ENCODE data around the gene RIMS1. TPM values are rescaled to one million over a fixed set of nuclear protein-coding genes. Genes with fewer than 3 reads are reported as not detected.

RIMS1 gene
- total and polyA plus RNA-seq, 2 of the 13 experiments (the other 11 are each of a cell fraction or from before 2014, with no cell fraction given) = not detected

- Histone ChIP-seq H3K79me2 (ENCODE audit: insufficient read depth, low read length) (no peaks in the 10 kb centered on the region), H2AFZ (ENCODE audit: low read length) (no peak overlapping the region), H3K4me3 (replicated peaks in 1 of 3; ENCODE audit: insufficient read depth in 1 of 3, low read depth in 2 of 3, low read length in 3 of 3) (no peak overlapping the region), H3K9me3 (ENCODE audit: low read length) (no peaks in the 10 kb centered on the region), H3K9ac (ENCODE audit: insufficient read depth, low read depth, low read length) (no peak overlapping the region), H4K20me1 (ENCODE audit: insufficient read depth, low read length) (no peaks in the 10 kb centered on the region), H3K36me3 (replicated peaks in 1 of 2; ENCODE audit: control insufficient read depth in 1 of 2, insufficient read depth in 2 of 2, low read length in 2 of 2) (no peaks in the 10 kb centered on the region), H3K4me2 (ENCODE audit: low read depth, low read length) (no peak overlapping the region), H3K27me3 (ENCODE audit: control insufficient read depth in 1 of 2, insufficient read depth in 2 of 2, low read length in 2 of 2) (no peaks in the 10 kb centered on the region), H3K27ac (ENCODE audit: extremely low read length, insufficient read depth, low read length) (no peak overlapping the region), H3K4me1 (ENCODE audit: insufficient read depth, low read length) (no peaks in the 10 kb centered on the region)
- DNase-seq (ENCODE audit: low spot score) = no peak
- no peak for TF ChIP-seq JUN (CRISPR knock-in tag; IDR thresholded peaks at IDR 0.05)
- no peak for TF ChIP-seq ZNF713 (CRISPR knock-in tag; IDR thresholded peaks at IDR 0.05)
- no peak for TF ChIP-seq PTBP1 (IDR thresholded peaks at IDR 0.05; ENCODE audit: low read depth, low read length, poor library complexity, severe bottlenecking)
- no peak for TF ChIP-seq ZSCAN9 (CRISPR knock-in tag; IDR thresholded peaks at IDR 0.05; ENCODE audit: borderline replicate concordance)
- TF ChIP-seq XBP1 (CRISPR knock-in tag; IDR thresholded peaks at IDR 0.05) = no peak
- no peak for TF ChIP-seq ZNF556 (CRISPR knock-in tag; IDR thresholded peaks at IDR 0.05; ENCODE audit: borderline replicate concordance)
- no peak for TF ChIP-seq TERF1 (CRISPR knock-in tag; IDR thresholded peaks at IDR 0.05)
- no peak for TF ChIP-seq ZNF800 (CRISPR knock-in tag; IDR thresholded peaks at IDR 0.05)
- TF ChIP-seq HNF4A (CRISPR knock-in tag; IDR thresholded peaks at IDR 0.05) = no peak
- intact Hi-C loops (cut with micrococcal nuclease; ENCODE audit: unreplicated experiment) (no loop called here), in situ Hi-C loops (cut with HindIII; ENCODE audit: extremely low pct_ligation_motif_present, low pct_unique_long_range_greater_than_20kb) (no loop called here)
- ChIA-PET POLR2A (no interaction called here), CTCF (ENCODE audit: low intra/inter-chr PET ratio, low total read pairs) (no interaction called here)
- no peak for ATAC-seq
- FAIRE-seq = no peak
- BruUV-seq (replicated peaks) = no TSS peak
Measured at GRCh38 chr6:72219536-72219935, 333.2 kb downstream of the RIMS1 start.

Data from HepG2 (cell line).